Measurements from ENCODE around the gene REELD1. TPM values are rescaled to one million over a fixed set of nuclear protein-coding genes. Genes with fewer than 3 reads are reported as not detected.

The REELD1 gene
- total and polyA plus RNA-seq, 4 donors = 0.07 to 0.08 TPM; not detected in 2

- H3K9ac ChIP-seq (ENCODE audit: low read depth in 1 of 2, low read length in 2 of 2) = no peak overlapping the region
- TF ChIP-seq YY1 (IDR thresholded peaks at IDR 0.05) (no peak), NR2F2 (IDR thresholded peaks at IDR 0.05) (no peak), GABPA (IDR thresholded peaks at IDR 0.05 in 1 of 2, conservative IDR thresholded peaks at IDR 0.05 in 1 of 2) (no peak), HNF4A (conservative IDR thresholded peaks at IDR 0.05) (no peak), REST (IDR thresholded peaks at IDR 0.05) (no peak), SP1 (IDR thresholded peaks at IDR 0.05) (no peak), HNF4G (IDR thresholded peaks at IDR 0.05) (no peak), TAF1 (conservative IDR thresholded peaks at IDR 0.05) (no peak), MAX (IDR thresholded peaks at IDR 0.05) (no peak), JUND (IDR thresholded peaks at IDR 0.05) (no peak), EGR1 (IDR thresholded peaks at IDR 0.05; ENCODE audit: low read depth in 2 of 2) (no peak), FOXA2 (IDR thresholded peaks at IDR 0.05) (no peak), RXRA (IDR thresholded peaks at IDR 0.05) (no peak), ATF3 (IDR thresholded peaks at IDR 0.05) (no peak), CTCF (IDR thresholded peaks at IDR 0.05; ENCODE audit: low read depth, low read length, missing input control) (no peak)
- H3K27me3 ChIP-seq (ENCODE audit: control insufficient read depth in 4 of 4, insufficient read depth in 4 of 4, low read length in 3 of 4) = no peaks in the 10 kb centered on the region
- no peak overlapping the region for H3K27ac ChIP-seq (ENCODE audit: low read depth in 1 of 2, low read length in 2 of 2)
- no peaks in the 10 kb centered on the region for H3K36me3 ChIP-seq (ENCODE audit: control insufficient read depth in 4 of 4, insufficient read depth in 3 of 4, low read depth in 1 of 4, low read length in 3 of 4)
- 84% methylated on average over 9 of the region's 9 CpGs for WGBS
- no peak for DNase-seq (ENCODE audit: low spot score)
- H3K9me3 ChIP-seq (ENCODE audit: control insufficient read depth in 4 of 4, low read length in 3 of 4) = no peaks in the 10 kb centered on the region
- no peak overlapping the region for H3K4me3 ChIP-seq (ENCODE audit: low read depth in 1 of 3, low read length in 3 of 3)
- peaks cover 0 to 2% (median 0%) of the 10 kb centered on the region in 4 donors for H3K4me1 ChIP-seq (ENCODE audit: control insufficient read depth in 4 of 4, insufficient read depth in 4 of 4, low read length in 3 of 4)
Observed at GRCh38 chr4:146244496-146244895, 30.2 kb downstream of the REELD1 start.

GRCh38 chr4:146245246-146245645 lies 30.9 kb downstream of the REELD1 start:
- 40% methylated on average over 3 of the region's 3 CpGs for WGBS
- H3K4me1 ChIP-seq (ENCODE audit: control insufficient read depth in 4 of 4, insufficient read depth in 4 of 4, low read length in 3 of 4) = peaks cover 0 to 2% (median 0%) of the 10 kb centered on the region in 4 donors
- H3K4me3 ChIP-seq (ENCODE audit: low read depth in 1 of 3, low read length in 3 of 3) = no peak overlapping the region
- no peak overlapping the region for H3K27ac ChIP-seq (ENCODE audit: low read depth in 1 of 2, low read length in 2 of 2)
- no peak for DNase-seq (ENCODE audit: low spot score)
- H3K9ac ChIP-seq (ENCODE audit: low read depth in 1 of 2, low read length in 2 of 2) = no peak overlapping the region
- no peaks in the 10 kb centered on the region for H3K9me3 ChIP-seq (ENCODE audit: control insufficient read depth in 4 of 4, low read length in 3 of 4)
- H3K27me3 ChIP-seq (ENCODE audit: control insufficient read depth in 4 of 4, insufficient read depth in 4 of 4, low read length in 3 of 4) = no peaks in the 10 kb centered on the region
- no peaks in the 10 kb centered on the region for H3K36me3 ChIP-seq (ENCODE audit: control insufficient read depth in 4 of 4, insufficient read depth in 3 of 4, low read depth in 1 of 4, low read length in 3 of 4)
- TF ChIP-seq CTCF (IDR thresholded peaks at IDR 0.05; ENCODE audit: low read depth, low read length, missing input control) (no peak), EGR1 (IDR thresholded peaks at IDR 0.05; ENCODE audit: low read depth in 2 of 2) (no peak), FOXA1 (IDR thresholded peaks at IDR 0.05) (no peak), MAX (IDR thresholded peaks at IDR 0.05) (no peak), YY1 (IDR thresholded peaks at IDR 0.05) (no peak), NR2F2 (IDR thresholded peaks at IDR 0.05) (no peak), ZBTB33 (IDR thresholded peaks at IDR 0.05) (no peak), GABPA (IDR thresholded peaks at IDR 0.05 in 1 of 2, conservative IDR thresholded peaks at IDR 0.05 in 1 of 2) (no peak), SP1 (IDR thresholded peaks at IDR 0.05) (no peak), REST (IDR thresholded peaks at IDR 0.05) (no peak), RAD21 (IDR thresholded peaks at IDR 0.05) (no peak), TAF1 (conservative IDR thresholded peaks at IDR 0.05) (no peak)

All from liver (tissue), 9 donors.